ENCODE measurements around the gene NXN.

DNA sequence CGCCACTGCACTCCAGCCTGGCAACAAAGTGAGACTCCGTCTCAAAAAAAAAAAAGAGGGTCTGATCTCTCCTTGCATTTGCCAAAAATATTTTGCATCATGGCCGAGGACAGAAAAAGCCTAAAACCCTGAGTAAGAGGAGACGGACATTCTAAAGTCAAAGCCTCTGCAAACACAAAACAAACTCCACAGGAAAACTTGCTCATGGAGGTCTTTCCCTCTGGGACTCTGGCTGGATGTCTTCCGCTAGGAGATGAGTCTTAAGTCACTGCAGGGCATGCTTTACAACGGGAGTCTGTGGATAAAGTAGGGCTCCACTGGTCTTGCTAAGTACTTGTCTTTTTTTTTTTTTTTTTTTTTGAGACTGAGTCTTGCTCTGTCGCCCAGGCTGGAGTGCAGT is 123.4 kb downstream of the NXN start:
- no peak for TF ChIP-seq POLR2A (IDR thresholded peaks at IDR 0.05)
- TF ChIP-seq, protein P1, sequence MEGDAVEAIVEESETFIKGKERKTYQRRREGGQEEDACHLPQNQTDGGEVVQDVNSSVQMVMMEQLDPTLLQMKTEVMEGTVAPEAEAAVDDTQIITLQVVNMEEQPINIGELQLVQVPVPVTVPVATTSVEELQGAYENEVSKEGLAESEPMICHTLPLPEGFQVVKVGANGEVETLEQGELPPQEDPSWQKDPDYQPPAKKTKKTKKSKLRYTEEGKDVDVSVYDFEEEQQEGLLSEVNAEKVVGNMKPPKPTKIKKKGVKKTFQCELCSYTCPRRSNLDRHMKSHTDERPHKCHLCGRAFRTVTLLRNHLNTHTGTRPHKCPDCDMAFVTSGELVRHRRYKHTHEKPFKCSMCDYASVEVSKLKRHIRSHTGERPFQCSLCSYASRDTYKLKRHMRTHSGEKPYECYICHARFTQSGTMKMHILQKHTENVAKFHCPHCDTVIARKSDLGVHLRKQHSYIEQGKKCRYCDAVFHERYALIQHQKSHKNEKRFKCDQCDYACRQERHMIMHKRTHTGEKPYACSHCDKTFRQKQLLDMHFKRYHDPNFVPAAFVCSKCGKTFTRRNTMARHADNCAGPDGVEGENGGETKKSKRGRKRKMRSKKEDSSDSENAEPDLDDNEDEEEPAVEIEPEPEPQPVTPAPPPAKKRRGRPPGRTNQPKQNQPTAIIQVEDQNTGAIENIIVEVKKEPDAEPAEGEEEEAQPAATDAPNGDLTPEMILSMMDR (IDR thresholded peaks at IDR 0.05), result no peak
